Sigmoid colon (tissue), 7 donors: ENCODE results near the gene CAPN10. TPM values are rescaled to one million over a fixed set of nuclear protein-coding genes. Genes with fewer than 3 reads are reported as not detected.

Experiments
- DNase-seq: peaks from one replicate; pipeline ENCODE4 v3.0.0-alpha.2; 2019
- H3K27ac ChIP-seq, 4 donors: fragments of 200-600 bp; sonication (generic); one replicate each; pipeline ENCODE4 v1.5.1; 2016 to 2019; ENCODE audit warnings: mild to moderate bottlenecking in 1 of 4
- H3K27me3 ChIP-seq, 3 donors: fragments of 200-600 bp; sonication (generic); one replicate each; pipeline ENCODE4 v1.5.1; 2019; ENCODE audit warnings: mild to moderate bottlenecking in 1 of 3
- H3K36me3 ChIP-seq, 4 donors: fragments of 200-600 bp; sonication (generic); one replicate each; pipeline ENCODE4 v1.5.1; 2016 to 2019
- H3K4me1 ChIP-seq, 4 donors: fragments of 200-600 bp; sonication (generic); one replicate each; pipeline ENCODE4 v1.5.1; 2017 to 2019
- H3K4me3 ChIP-seq, 4 donors: fragments of 200-600 bp; sonication (generic); one replicate each; pipeline ENCODE4 v1.5.1; 2017 to 2019; ENCODE audit warnings: mild to moderate bottlenecking in 2 of 4, moderate library complexity in 1 of 4
- H3K9me3 ChIP-seq, 4 donors: fragments of 200-600 bp in 3 of 4; sonication (generic) in 3 of 4; one replicate each; pipeline versions ENCODE4 v1.5.1 to v1.6.1; 2013 to 2019
- EP300 ChIP-seq, 4 donors: sonication (generic); formaldehyde crosslinking; IDR thresholded peaks; one replicate each; pipeline ENCODE4 v1.6.1; 2017; ENCODE audit warnings: antibody characterized with exemption in 4 of 4
- POLR2A ChIP-seq, 2 donors: fragments of 450-650 bp; IDR thresholded peaks; one replicate each; pipeline ENCODE4 v1.6.1; 2016; ENCODE audit warnings: antibody characterized with exemption in 2 of 2, mild to moderate bottlenecking in 2 of 2, moderate library complexity in 2 of 2
- POLR2AphosphoS5 ChIP-seq, 4 donors: sonication (generic); formaldehyde crosslinking; IDR thresholded peaks; one replicate each; pipeline ENCODE4 v1.6.1; 2017; ENCODE audit warnings: antibody characterized with exemption in 4 of 4
- WGBS, 2 donors: extraction: QIAGEN DNeasy Blood & Tissue Kit; methylation state at CpG; one replicate each; pipeline ENCODE4 v1.1.7; 2013; 5-methylcytosine and 5-hydroxymethylcytosine counted together
- intact Hi-C: fragments of 100-400 bp; cut with DNase I; formaldehyde crosslinking; loops from one replicate; pipeline ENCODE4 v1.15.1; 2023
- polyA plus RNA-seq, 3 donors: library from polyadenylated mRNA; stranded (reverse); fragments of 200-250 nt; gene quantifications; one replicate each; pipeline ENCODE4 v1.2.3, GENCODE V29; 2013
- total RNA-seq, 4 donors: library from RNA; depleted of rRNA; stranded (reverse); fragments of >200 nt; gene quantifications; one replicate each; pipeline ENCODE4 v1.1.0, GENCODE V29; 2016
- TF ChIP-seq, protein P1 (sequence below), 4 experiments: fragments of 450-650 bp in 3 of 4; fragments of 200-600 bp in 1 of 4; IDR thresholded peaks; one replicate each; pipeline ENCODE4 v1.5.1; 2016 to 2019; ENCODE audit warnings: antibody characterized with exemption in 4 of 4, mild to moderate bottlenecking in 3 of 4, moderate library complexity in 2 of 4
- donor health status: healthy with polysubstance abuse.
- donor health status: Bipolar disorder and iron deficiency.
- donor health status: healthy.

The CAPN10 gene
- total and polyA plus RNA-seq, 7 donors: 10.5 to 33.0 (median 16.4) TPM

- H3K9me3 ChIP-seq: no peaks in the 10 kb centered on the region
- no peaks in the 10 kb centered on the region for H3K27me3 ChIP-seq
- intact Hi-C loops: no loop called here
- DNase-seq: no peak
- TF ChIP-seq EP300 (IDR thresholded peaks at IDR 0.05) (no peak), POLR2AphosphoS5 (IDR thresholded peaks at IDR 0.05) (no peak), POLR2A (IDR thresholded peaks at IDR 0.05) (no peak)
- TF ChIP-seq, protein P1, sequence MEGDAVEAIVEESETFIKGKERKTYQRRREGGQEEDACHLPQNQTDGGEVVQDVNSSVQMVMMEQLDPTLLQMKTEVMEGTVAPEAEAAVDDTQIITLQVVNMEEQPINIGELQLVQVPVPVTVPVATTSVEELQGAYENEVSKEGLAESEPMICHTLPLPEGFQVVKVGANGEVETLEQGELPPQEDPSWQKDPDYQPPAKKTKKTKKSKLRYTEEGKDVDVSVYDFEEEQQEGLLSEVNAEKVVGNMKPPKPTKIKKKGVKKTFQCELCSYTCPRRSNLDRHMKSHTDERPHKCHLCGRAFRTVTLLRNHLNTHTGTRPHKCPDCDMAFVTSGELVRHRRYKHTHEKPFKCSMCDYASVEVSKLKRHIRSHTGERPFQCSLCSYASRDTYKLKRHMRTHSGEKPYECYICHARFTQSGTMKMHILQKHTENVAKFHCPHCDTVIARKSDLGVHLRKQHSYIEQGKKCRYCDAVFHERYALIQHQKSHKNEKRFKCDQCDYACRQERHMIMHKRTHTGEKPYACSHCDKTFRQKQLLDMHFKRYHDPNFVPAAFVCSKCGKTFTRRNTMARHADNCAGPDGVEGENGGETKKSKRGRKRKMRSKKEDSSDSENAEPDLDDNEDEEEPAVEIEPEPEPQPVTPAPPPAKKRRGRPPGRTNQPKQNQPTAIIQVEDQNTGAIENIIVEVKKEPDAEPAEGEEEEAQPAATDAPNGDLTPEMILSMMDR (IDR thresholded peaks at IDR 0.05): no peak
- no peak overlapping the region for H3K27ac ChIP-seq
- no peak overlapping the region for H3K4me3 ChIP-seq
- peaks cover 0 to 60% (median 47%) of the 10 kb centered on the region in 4 donors for H3K4me1 ChIP-seq
- H3K36me3 ChIP-seq: peaks cover 0 to 1% (median 0%) of the 10 kb centered on the region in 4 donors
- WGBS, 2 donors: 92% methylated on average over 4 of the region's 4 CpGs
These were observed 2.8 kb upstream of the CAPN10 start for GRCh38 chr2:240583774-240584173.

DNA sequence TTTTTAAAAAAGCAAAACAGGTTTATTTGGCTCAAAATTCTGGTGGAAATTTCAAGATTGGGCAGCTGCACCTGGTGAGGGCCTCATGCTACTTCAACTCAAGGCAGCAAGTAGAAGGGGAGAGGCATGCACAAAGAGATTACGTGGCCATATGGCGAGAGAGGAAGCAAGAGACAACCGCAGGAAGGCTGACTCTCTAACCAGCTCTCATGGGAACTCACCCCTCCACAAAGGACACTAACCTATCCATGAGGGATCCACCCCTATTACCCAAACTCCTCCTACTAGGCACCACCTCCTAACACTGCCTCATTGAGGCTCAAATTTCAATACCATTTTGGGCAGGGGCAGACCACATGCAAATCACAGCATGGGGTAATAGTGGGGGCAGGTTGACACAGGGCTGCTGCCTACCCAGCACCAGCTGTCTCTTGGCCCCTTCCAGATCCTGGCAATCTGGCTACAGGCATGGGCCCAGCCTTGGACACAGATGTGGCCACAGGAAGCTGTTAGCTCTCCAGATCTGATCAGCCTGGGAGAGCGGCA lies 2.0 kb upstream of the CAPN10 start:
- Histone ChIP-seq H3K4me3 (no peak overlapping the region), H3K27ac (no peak overlapping the region), H3K4me1 (peaks cover 0 to 55% (median 44%) of the 10 kb centered on the region in 4 donors), H3K9me3 (no peaks in the 10 kb centered on the region), H3K36me3 (peaks cover 0 to 5% (median 2%) of the 10 kb centered on the region in 4 donors), H3K27me3 (no peaks in the 10 kb centered on the region)
- TF ChIP-seq, protein P1 (IDR thresholded peaks at IDR 0.05): no peak
- TF ChIP-seq POLR2A (IDR thresholded peaks at IDR 0.05): no peak
- no peak for TF ChIP-seq POLR2AphosphoS5 (IDR thresholded peaks at IDR 0.05)
- TF ChIP-seq EP300 (IDR thresholded peaks at IDR 0.05): no peak
- intact Hi-C loops: no loop called here
- DNase-seq: no peak
- 77 to 87% methylated on average over 4 of the region's 4 CpGs for WGBS, 2 donors

DNA sequence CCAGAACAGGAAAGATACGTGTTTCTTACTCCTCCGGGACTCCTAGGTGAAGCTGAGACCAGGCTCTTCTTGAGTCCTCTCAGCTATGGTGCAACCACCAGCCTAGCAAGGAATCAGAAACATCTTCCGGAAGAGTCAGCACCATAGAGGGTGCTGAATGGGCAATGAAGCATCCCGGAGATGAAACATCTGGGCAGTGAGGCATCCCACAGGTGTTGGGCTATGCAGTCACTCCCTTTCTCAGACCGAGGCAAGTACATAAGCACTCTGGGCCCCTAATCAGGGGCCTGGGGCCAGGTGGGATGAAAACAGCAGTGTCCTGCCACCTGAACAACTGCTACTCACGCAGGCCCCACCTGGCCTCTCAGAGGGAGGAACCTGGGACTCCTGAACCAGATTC lies 1.4 kb upstream of the CAPN10 start:
- H3K27me3 ChIP-seq: no peaks in the 10 kb centered on the region
- no peak for TF ChIP-seq POLR2A (IDR thresholded peaks at IDR 0.05)
- no peak for TF ChIP-seq EP300 (IDR thresholded peaks at IDR 0.05)
- TF ChIP-seq POLR2AphosphoS5 (IDR thresholded peaks at IDR 0.05): no peak
- TF ChIP-seq, protein P1 (IDR thresholded peaks at IDR 0.05): no peak
- peaks cover 0 to 50% (median 39%) of the 10 kb centered on the region in 4 donors for H3K4me1 ChIP-seq
- H3K27ac ChIP-seq: peak overlapping the region in 2 of 4 donors; percentile 92 to 95
- 79 to 80% methylated on average over 6 of the region's 6 CpGs for WGBS, 2 donors
- intact Hi-C loops: no loop called here
- DNase-seq: peak; percentile 46
- peak overlapping the region; percentile 69 to 99 (median 91) for H3K4me3 ChIP-seq
- H3K9me3 ChIP-seq: no peaks in the 10 kb centered on the region
- peaks cover 0 to 10% (median 5%) of the 10 kb centered on the region in 4 donors for H3K36me3 ChIP-seq

- WGBS, 2 donors: 2 to 6% methylated on average over 20 of the region's 20 CpGs
These were observed 795 bp upstream of the CAPN10 start for GRCh38 chr2:240585681-240586197.

More at GRCh38 chr2:240585681-240586197, 795 bp upstream of the CAPN10 start:
- TF ChIP-seq POLR2A (IDR thresholded peaks at IDR 0.05): no peak
- TF ChIP-seq, protein P1 (IDR thresholded peaks at IDR 0.05): no peak
- TF ChIP-seq EP300 (IDR thresholded peaks at IDR 0.05): no peak
- no peak for TF ChIP-seq POLR2AphosphoS5 (IDR thresholded peaks at IDR 0.05)
- intact Hi-C loops: loop anchor here (2.0 kb wide), 1 partner anchor 19 kb away; no protein-coding TSS in a partner anchor
- H3K9me3 ChIP-seq: no peaks in the 10 kb centered on the region
- peak overlapping the region; percentile 92 to 98 (median 96) for H3K27ac ChIP-seq
- H3K27me3 ChIP-seq: no peaks in the 10 kb centered on the region
- peak overlapping the region; percentile 69 to 99 (median 91) for H3K4me3 ChIP-seq
- H3K36me3 ChIP-seq: peaks cover 0 to 16% (median 6%) of the 10 kb centered on the region in 4 donors
- H3K4me1 ChIP-seq: peaks cover 0 to 44% (median 34%) of the 10 kb centered on the region in 4 donors
- peak; percentile 64 for DNase-seq
